ENCODE results near the gene TRIM7.
"Not testable (repeated sequence)": the region's sequence is repeated elsewhere in the genome, so short reads cannot be mapped to it uniquely, and the experiment has no call there.

Gene TRIM7

DNA sequence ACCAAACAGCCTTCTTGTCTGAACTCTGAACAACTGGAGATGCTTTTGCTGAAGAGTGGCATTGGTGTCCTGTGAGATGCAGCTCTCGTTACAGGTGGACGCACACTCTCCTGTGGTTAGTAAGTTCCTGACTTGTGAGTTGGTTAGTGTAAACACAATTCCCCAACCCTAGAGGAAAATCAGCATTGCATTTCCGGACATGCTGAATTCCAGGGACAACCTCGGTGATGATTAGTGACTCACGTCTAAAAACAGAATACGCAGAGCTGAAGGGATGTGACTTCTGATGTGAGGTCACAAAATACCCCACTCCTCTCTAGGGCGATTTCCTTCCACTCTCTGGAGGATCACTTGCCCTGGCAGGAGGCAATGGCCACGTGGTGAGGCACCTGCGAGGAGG lies 52.6 kb downstream of the TRIM7 start:
- no peak for TF ChIP-seq CTCF (IDR thresholded peaks at IDR 0.05)

DNA sequence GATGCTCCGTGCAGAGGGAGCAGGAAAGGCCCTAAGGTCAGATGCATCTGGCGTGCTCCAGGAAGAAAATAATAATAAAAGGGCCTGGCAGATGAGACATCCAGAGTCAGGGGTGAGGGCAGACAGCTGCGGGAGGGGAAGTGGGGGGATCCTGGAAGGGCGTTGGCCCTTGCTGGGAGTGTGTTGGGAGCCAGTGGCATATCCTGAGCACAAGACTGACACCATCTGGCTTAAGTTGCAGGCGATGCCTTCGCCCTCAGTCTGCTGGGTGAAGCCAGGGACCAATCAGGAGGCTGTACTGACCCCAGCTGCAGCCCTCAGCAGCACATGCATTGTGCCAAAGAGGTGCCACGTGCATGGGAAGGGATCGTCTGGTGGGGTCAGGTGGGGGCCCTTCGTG lies 53.9 kb downstream of the TRIM7 start:
- no peak for TF ChIP-seq CTCF (IDR thresholded peaks at IDR 0.05)

DNA sequence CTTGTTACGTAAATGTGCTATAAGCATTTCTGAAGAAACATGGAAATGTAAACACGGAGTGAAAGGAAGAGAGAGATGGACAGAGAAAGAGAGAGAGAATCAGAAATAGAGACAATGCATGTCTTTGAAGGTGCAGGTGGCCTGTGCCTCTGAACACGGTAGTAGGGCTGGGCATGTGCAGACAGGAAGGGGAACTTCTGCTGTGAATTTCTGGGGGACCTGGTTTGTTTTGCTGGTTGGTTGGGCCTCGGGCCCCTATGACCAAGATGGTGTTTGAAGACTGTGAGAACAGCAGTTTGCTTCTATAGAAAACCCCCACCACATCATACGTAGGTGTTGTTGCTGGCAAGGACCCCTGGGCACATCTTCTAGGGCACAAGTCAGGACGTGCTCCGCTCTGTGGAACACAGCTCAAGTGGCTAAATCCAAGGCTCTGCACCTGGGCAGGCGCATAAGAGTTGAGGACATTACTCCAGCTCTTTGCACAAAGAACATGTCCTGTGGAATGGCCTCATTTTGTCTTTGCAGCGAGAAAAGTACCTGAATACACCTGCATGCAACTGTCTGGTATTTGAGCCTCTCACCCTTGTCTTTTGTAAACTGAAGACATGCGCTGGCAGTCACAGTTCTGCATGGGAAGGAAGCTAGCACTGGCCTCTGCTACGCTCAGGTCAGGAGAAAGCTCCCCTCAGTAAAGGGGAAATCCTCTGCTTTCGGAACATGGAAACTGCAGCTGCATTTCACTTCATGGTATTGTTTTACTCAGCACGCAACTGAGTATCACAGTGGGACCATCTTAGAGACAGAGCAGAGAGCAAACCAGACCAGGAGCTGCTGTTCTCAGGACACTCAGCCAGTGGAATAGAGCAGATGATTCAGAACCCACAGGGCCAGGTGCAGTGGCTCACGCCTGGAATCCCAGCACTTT lies 54.9 kb downstream of the TRIM7 start:
- TF ChIP-seq CTCF (IDR thresholded peaks at IDR 0.05): no peak

DNA sequence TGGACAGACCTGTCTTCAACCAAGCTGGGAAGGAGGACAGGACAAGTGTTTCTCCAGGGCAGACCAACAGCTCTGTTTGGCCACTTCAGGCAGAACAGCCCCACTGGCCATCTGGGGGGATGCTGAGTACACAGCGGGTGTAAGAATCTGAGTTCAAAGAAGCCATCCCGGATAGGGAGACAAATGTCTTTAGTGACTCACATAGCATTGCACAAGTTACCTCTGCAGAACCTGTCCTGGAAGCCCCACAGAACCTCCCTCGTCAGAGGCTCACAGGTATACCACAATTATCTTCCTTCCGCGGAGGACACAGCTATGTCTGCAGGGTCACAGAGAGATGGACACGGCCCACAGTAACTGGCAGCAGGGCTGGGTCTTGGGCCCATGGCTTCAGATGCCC lies 55.6 kb downstream of the TRIM7 start:
- no peak for TF ChIP-seq CTCF (IDR thresholded peaks at IDR 0.05)

- not testable (repeated sequence) for TF ChIP-seq CTCF (IDR thresholded peaks at IDR 0.05)
Observed at GRCh38 chr5:181146927-181147636, 57.9 kb downstream of the TRIM7 start, which contains the start of gene OR2V2. OR2V2 (plus strand) TSS chr5:181147586; CDS start chr5:181154943, 7,357 bp downstream.

- no peak for TF ChIP-seq CTCF (IDR thresholded peaks at IDR 0.05)
Observed at GRCh38 chr5:181145133-181145532, 59.9 kb downstream of the TRIM7 start.

Data from LNCAP (cell line).